ENCODE data around the gene LATS2.

The LATS2 gene

DNA sequence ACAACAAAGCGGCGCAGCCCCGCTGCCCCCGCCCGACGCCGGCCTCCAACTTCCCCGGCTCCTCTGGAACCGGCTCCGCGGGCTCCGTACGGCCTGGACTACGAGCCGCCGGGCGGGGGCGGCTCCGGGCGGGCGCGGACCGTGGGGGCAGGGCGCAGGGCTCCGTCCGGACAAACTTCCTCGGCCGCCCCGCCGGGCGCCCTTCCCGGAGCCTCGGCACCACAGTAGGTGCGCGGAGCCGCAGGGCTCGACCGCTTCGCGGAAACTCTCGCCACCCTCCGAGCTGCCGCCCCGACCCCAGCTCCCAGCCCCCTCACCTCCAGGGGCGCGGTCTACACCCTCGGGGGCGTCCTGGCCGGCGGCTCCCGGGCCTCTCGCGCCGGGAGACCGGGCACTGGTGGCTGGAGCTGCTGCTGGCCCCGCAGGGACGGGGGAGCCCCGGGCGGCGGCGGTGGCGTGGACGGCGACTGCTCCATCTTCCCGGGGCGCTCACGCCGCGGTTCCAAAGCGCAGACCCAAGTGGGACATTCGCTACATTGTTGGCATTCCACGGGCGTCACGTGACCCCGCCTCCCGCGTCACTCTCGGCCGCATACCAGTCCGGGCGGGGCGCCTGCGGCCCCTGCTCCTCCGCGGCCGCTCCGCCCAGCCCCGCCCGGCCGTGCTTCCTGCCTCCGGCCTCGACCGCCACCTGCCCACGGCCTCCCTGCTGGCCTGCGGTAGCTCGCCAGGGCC, at the start of gene LATS2:
Gene LATS2 (minus strand): TSS at position 558 of the 735 bp plus-strand sequence. CDS start 15,560 bp downstream, outside the sequence.
- DNase-seq (ENCODE audit: low read depth, low spot score): peak; percentile 58

DNA sequence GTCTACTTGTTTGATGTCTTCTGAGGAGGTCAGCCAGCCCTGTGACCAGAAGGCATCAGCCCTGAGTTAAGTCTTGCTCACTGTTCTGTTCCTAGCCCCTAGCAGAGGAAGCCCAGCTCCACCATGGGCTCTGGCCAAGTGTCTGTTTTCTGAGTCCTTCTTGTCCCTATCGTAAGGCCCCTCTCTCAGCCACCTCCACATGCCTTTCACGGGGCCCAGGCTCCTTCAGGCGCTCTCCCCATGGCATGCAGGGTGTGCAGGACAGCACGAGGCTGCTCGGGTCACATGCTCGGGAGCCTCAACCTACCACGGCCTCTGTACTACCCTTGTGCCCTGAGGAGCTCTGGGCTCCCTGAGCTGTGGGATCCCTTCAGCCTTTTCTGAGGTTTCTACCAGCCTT, 47.8 kb upstream of the LATS2 start:
- DNase-seq (ENCODE audit: low read depth, low spot score): no peak

DNA sequence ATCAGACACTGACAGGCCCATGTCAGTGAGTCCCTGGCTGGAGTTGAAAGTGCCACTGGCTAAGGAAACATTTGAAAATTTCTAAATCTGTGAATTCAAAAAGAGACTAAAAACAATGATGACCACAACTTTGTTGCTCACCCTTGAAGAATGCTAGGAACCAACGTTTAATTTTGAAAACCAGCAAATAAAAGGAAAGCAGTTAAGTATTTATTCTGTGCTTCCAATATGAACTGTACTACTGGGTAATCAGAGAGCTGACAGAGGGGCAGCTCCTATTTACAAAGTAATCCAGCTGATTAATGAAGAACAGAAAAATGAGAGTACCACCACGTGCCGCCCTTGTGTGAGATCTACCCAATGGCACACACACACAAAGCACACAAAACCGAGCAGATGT, 44.7 kb upstream of the LATS2 start:
- DNase-seq (ENCODE audit: low read depth, low spot score): no peak

DNA sequence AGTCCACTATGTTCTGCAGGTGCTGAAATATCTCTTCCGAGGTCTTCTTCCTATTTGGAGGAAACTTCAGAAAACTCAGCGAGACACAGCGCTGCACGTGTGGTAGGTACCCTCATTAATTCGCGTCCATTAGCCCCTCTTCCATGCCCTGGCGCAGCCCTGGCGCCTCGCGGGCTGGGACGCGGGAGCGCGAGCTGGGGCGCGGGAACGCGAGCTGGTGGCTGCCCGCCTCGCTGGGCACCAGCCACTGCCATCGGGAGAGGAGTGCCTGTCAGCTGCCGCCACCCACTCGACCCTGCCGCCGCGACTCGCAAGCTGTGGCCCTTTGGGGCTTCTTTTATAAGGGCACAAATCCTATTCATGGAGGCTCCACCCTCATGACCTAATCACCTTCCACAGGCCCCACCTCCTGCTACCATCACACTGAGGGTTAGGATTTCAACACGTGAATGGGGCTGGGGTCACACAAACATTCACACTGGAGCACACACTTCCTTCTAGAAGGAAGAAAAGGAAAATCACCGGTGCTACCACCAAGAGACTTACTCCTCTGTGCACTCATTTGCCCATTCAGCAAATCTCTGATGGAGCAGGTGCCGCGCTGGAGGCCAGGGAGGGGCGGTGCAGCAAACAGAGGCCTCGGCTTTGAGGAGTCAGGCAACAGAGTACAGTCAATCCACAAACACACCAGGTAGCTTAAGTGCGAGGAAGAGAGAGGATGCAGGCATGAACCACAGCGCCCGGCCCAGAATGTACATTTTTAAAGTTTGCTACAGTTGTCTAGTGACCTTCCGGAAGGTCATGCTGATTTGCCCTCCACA, 43.0 kb upstream of the LATS2 start:
- no peak for DNase-seq (ENCODE audit: low read depth, low spot score)

DNA sequence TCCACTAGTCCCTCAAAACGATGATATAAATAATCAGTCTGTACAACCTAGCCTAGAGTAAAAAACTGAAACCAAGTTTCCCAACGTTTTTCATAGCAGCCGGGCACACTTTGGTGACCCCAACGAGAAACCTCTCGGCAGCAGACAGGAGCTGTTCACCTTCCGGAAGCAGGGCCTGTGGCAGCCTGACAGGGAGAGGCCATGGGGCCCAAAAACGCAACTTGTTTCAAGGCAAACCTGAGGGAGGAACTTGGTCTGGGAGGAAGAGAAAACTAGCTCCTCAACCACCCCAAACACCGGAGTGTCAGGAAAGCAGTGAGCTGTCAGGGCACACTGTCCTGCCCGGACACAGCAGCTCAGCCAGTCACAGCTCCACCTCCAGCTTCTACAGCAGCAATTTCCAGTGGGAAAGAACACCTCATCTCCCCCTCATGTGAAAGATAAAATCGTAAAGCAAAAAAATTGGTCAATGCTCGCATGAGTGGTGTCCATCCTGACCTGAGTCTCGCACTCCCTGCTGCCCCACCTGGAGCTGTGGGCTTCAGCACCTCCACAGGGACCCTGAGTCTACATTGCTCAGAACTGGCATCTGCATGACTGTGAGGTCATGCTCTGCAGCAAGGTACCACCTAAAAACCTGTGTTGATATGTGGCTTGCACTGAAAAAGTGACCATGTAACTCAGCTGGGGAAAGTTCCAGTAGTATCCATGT, 40.6 kb upstream of the LATS2 start:
- no peak for DNase-seq (ENCODE audit: low read depth, low spot score)

DNA sequence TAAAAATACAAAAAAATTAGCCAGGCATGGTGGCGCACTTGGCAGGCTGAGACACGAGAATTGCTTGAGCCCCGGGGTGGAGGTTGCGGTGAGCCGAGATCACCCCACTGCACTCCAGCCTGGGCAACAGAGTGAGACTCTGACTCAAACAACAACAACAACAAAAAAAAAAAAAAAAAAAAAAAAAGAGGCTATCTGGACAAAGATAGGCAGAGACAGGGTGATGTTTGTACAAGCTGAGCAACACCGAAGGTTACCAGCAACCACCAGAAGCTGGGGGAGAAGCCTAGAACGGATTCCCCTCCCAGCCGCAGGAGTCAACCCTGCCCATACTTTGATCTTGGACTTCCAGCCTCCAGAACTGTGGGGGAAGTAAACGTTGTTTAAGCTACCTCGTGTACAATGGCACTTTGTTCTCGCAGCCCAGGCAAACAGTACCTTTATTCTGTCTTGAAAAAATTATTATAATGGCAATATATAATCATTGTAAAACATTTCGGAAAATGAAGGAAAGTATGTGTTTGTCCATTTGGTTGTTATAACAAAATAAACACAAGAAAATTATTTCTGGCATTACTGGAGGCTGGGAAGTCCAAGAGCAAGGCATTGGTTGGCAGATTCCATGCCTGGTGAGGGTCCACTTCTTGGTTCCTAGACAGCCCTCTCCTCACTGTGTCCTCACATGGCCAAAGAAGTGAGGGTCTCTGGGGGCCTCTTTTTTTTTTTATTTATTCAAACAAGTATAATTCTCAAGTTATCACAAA, 39.8 kb upstream of the LATS2 start:
- DNase-seq (ENCODE audit: low read depth, low spot score): no peak

DNA sequence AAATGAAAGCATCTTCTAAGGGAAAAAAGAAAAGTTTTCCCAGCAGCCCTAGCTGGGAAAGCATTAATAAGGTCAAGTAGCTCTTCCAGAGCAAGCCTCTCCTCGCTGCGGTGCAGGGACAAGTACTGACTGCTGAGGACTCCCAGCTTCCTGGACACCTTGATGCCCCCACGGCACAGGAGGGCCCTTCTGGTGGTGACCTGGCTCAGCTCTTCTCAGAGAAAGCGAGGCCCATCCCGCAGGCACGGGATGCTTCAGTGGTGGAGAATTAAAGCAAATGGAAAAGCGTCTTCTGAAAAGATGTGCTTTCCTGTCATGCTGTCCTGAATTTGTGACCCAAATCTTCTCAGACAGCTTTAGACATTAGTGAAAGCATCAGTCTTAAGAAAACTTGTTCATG, 38.8 kb upstream of the LATS2 start:
- no peak for DNase-seq (ENCODE audit: low read depth, low spot score)

DNA sequence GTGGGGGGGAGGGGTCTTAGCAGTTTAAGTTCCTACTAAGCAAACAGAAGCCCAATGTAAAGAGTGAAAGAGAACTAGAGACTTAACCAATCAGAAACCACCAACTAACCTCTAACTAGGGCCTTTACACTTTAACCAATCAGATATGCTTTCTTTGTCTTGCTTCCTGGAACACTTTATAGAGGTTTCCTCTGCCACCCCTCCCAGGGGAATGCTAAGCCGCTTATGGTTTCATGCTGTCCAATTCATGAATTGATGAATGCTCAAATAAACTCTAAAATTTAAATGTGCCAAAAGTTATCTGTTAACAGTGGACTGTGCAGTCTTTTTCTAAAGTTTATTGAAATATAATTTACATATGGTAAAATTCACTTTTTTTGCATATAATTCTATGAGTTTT, 33.9 kb upstream of the LATS2 start:
- DNase-seq (ENCODE audit: low read depth, low spot score): no peak

DNA sequence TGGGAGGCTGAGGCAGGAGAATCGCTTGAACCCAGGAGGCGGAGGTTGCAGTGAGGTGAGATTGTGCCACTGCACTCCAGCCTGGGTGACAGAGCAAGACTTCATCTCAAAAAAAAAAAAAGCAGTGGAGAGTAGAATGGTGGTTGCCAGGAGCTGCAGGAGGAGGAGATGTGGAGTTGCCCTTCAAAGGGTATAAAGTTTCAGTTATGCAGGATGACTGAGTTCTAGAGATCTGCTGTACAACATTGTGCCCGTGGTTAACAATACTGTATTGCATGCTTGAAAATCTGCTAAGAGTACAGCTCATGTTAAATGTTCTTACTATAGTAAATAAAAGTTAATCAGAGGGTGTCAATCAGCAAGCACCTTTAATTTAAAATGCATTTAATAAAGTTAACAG, 28.4 kb upstream of the LATS2 start:
- DNase-seq (ENCODE audit: low read depth, low spot score): no peak

DNA sequence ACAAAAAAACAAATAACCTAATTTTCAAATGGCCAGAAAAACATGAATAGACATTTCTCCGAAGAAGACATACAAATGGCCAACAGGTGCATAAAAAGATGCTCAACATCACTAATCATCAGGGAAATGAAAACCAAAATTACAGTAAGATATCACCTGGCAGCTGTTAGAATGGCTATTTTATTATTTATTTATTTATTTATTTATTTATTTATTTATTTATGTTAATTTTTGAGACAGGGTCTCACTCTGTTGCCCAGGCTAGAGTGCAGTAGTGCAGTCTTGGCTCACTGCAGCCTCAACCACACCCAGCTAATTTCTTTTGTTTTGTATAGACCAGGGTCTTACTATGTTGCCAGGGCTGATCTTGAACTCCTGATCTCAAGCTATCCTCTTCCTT, 27.1 kb upstream of the LATS2 start:
- DNase-seq (ENCODE audit: low read depth, low spot score): no peak

DNA sequence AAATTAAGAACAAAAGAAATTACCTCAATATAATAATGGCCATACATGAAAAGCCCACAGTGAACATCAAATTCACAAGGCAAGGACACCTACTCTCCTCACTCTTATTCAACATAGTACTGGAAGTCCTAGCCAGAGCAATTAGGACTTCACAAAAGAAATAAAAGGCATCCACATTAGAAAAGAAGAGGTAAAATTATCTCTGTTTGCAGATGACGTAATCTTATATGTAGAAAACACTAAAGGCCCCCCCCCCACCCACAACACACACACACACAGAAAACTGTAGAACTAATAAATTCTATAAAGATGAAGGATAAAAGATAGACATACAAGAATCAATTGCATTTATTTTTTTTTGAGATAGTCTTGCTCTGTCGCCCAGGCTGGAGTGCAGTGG, 25.5 kb upstream of the LATS2 start:
- no peak for DNase-seq (ENCODE audit: low read depth, low spot score)

DNA sequence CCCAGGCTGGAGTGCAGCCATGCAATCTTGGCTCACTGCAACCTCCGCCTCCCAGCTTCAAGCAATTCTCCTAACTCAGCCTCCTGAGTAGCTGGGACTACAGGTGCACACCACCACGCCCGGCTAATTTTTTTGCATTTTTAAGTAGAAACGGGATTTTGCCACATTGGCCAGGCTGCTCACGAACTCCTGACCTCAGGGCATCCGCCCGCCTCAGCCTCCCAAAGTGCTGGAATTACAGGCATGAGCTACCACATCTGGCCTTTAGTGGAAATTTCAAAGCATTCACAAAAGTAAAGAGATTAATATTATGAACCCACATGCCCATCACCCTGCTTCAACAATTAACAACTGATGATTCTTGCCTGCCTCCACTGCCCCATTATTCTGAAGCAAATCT, 20.5 kb upstream of the LATS2 start:
- DNase-seq (ENCODE audit: low read depth, low spot score): no peak

DNA sequence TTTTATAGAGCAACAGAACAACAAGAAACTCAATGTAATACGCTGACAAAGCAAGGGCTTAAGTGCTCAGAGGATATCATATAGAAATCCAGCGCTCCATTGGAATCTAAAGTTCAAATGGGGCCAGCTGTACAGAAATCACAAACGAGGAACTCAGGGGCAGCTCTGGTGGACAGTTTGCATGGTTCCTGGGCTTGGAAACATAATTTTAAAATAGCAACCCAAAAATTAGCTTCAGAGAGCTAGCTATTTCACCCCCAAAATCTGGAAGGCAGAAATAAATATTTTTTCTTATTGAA, 19.2 kb upstream of the LATS2 start:
- DNase-seq (ENCODE audit: low read depth, low spot score): no peak

DNA sequence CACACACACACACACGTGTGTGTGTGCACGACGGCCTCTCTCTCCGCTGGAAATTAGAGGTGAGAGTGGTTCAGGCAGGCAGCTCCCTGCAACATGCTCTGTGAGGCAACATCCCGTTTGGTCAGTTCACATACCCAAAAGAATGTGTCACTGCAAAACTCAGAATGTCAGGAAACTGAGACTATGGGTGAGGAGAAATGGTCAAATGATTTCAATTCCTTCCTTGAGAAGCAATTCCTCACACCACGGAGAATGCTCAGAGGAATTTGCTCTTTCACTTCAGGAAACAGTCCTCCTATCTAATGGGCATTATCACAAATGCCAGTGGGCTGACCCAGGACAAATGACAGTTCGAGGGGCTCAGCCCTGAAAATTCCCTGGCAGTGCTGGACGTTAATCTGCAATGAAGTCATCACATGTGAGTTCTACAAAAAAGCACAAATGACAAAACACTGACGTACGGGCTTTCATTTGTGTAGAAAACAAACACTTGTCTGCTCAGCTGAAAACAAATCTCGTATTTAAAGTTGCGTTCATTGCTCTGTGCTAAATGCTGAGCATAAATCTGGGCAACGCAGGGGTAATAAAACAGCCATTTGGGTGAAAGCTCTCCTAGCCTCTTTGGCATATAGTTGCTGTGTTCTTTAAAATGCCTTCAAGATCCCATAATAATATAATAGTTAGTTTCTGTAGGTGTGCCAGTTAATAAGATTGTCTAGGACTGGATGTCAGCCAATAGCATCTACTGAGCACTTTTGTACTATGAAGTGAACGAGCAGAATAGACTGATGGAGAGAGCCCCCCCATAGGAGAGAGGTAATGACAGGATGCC, 18.6 kb upstream of the LATS2 start:
- no peak for DNase-seq (ENCODE audit: low read depth, low spot score)

DNA sequence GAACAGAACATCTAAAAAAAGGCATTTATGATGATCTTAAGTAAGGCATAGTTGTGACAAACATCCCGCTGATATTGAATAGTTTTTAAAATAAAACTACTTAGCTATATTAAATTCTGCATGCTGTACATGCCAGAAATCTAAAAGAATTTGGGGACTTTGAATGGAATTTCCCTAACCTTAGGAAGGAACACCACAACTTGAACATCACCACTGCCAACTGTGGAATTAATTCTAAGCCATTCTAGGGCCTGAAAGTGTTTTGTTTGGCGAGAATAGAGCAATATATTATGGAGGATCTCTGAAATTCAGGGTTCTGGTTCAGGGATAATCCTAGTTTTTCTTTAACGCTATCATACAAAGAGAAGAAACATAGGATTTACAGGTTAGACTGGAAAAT, 17.8 kb upstream of the LATS2 start:
- DNase-seq (ENCODE audit: low read depth, low spot score): no peak

DNA sequence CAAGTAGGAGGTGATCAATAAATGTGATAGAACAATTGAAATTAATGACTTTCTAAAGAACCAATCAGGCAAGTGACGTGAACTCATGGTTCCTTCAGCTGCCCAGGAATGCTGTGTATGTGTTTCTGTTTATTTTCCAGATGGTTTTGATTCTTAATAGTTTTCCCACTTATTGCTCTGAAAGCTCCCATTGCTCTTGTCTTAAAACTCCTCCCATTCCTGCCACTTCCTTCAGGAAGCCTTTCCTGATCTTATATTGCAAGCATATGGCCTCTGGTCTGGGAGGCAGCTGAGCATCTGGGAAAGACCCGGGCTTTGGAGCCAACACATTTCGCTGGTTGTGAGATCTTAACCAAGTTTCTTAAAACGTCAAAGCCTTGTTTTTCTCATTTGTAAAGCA, 17.1 kb upstream of the LATS2 start:
- DNase-seq (ENCODE audit: low read depth, low spot score): no peak

DNA sequence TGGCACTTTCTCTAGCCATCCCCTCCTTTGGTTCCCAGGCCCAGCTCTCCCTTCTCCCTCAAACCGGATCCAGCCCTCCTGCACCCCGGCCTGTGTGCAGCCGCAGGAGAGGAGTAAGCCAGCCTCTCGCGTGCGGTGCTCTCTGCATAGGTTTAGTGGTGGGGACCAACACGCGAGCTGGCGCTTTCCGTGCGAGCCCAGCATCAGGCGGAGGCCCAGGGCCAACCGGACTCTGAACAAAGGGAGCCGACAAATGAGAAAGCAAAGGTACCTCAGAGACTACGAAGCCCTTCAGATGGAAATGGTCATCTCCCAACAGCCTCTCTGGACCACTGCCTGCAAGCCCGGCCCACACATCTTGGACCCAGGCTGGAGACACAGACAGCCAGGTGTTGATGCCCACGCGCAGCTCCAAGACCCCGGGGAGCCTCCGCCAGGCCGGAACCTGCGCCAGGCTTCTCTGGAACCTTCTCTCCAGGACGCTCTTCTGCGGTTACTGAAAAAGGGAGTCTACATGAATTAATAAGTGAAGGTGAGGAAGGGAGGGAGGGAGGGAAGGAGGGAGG, 16.5 kb upstream of the LATS2 start:
- DNase-seq (ENCODE audit: low read depth, low spot score): no peak

DNA sequence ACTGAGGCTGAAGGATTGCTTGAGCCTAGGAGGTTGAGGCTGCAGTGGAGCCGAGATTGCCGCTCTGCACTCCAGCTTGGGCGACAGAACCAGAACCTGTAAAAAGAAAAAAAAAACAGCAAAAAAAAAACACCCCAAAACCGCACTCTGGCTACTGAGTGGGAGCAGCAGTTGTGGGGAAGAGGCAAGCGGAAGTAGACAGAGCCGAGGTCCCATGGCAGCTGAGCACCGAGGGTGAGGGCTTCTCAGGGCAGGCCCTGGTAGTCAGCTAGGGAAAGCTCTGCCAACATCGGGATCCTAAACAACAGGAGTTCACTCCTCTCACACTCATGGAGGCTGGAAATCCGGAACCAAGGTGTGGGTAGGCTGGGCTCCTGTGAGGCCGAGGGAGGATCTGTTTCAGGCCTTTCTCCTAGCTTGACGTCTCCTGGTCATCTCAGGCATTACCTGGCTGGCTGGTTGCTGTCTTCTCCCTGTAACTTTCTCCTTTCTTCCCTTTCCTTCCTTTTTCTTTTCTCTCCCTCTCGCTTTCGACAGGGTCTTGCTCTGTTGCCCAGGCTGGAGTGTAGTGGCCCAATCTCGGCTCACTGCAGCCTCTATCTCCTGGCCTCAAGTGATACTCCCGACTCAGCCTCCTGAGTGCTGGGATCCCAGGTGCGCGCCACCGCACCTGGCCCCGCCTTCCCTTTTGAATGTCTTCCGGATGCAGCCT, 15.8 kb upstream of the LATS2 start:
- DNase-seq (ENCODE audit: low read depth, low spot score): no peak

DNA sequence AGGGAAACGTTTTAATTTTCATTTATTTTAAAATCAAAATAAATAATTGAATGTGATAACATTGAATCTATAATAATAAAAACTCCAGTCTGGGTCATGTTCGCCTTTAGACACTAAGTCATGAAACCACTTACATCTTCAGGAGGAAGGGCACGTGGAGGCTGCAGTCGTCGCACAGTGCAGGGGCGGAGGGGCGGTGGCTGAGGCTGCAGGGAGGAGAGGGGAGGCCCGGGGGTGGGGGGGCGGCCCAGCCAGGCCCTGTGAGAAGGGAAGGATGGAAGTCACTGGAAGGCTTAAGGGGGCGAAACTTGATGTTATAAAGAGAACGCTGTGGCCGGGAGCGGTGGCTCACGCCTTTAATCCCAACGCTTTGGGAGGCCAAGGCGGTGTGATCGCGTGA, 14.9 kb upstream of the LATS2 start:
- no peak for DNase-seq (ENCODE audit: low read depth, low spot score)
